GM10248 (cell line): Measurements from ENCODE around the gene UFL1.

Source experiments
- CTCF ChIA-PET: fragments of 300-600 bp; sonication (Branson Sonifier 250); formaldehyde crosslinking; extraction: SDS; loops from one replicate; lab custom pipeline; 2021; ENCODE audit warnings: antibody characterized with exemption; lab: Yijun Ruan, JAX
- POLR2A ChIA-PET: fragments of 350-650 bp; sonication (Branson Sonifier 250); formaldehyde crosslinking; extraction: SDS; loops from one replicate; lab custom pipeline; 2020; ENCODE audit warnings: antibody characterized with exemption; lab: Yijun Ruan, JAX
- DNase-seq: peaks from one replicate; pipeline ENCODE4 v3.0.0; 2012; ENCODE audit errors: extremely low spot score
- CTCF ChIP-seq: IDR thresholded peaks from 2 replicates; pipeline ENCODE4 v1.5.1; 2012; ENCODE audit warnings: mild to moderate bottlenecking, low read depth; ENCODE audit errors: extremely low read depth, missing control alignments, control extremely low read depth

The UFL1 gene

GRCh38 chr6:96509281-96509680 is 12.3 kb upstream of the UFL1 start:
- CTCF ChIA-PET = interaction anchor here (0.9 kb wide), 1 partner anchor 15 kb away, joined by 3 read pairs; no protein-coding TSS in a partner anchor
- POLR2A ChIA-PET = no interaction called here
- TF ChIP-seq CTCF = no peak
- DNase-seq = no peak

GRCh38 chr6:96520171-96521115 is 1.2 kb upstream of the UFL1 start:
- ChIA-PET POLR2A (no interaction called here), CTCF (interaction anchor here (1.0 to 1.2 kb wide), 2 partner anchors 10 to 24 kb away, joined by 3 read pairs; no protein-coding TSS in a partner anchor)
- no peak for DNase-seq
- TF ChIP-seq CTCF = no peak

- CTCF ChIA-PET = interaction anchor here (1.0 kb wide), 1 partner anchor 23 kb away, joined by 3 read pairs; no protein-coding TSS in a partner anchor
- no peak for TF ChIP-seq CTCF
- no peak for DNase-seq
- POLR2A ChIA-PET = no interaction called here
Observed at GRCh38 chr6:96521306-96521643, 331 bp upstream of the UFL1 start.

GRCh38 chr6:96522465-96523009 is 931 bp downstream of the UFL1 start:
- DNase-seq = no peak
- ChIA-PET POLR2A (no interaction called here), CTCF (interaction anchor here (1.1 kb wide), 1 partner anchor 8 kb away, joined by 3 read pairs; no protein-coding TSS in a partner anchor)
- TF ChIP-seq CTCF = no peak

GRCh38 chr6:96528193-96528592 is 6.6 kb downstream of the UFL1 start:
- CTCF ChIA-PET = interaction anchor here (2.0 kb wide), 1 partner anchor 10 kb away, joined by 9 read pairs; no protein-coding TSS in a partner anchor
- POLR2A ChIA-PET = no interaction called here
- DNase-seq = no peak
- TF ChIP-seq CTCF = no peak

- POLR2A ChIA-PET = no interaction called here
- DNase-seq = no peak
- CTCF ChIA-PET = interaction anchor here (0.9 kb wide), 1 partner anchor 14 kb away, joined by 3 read pairs; no protein-coding TSS in a partner anchor
- no peak for TF ChIP-seq CTCF
Observed at GRCh38 chr6:96532399-96532798, 10.8 kb downstream of the UFL1 start.
